Colonic mucosa (tissue), 4 donors: ENCODE results near the gene CWH43. TPM values are rescaled to one million over a fixed set of nuclear protein-coding genes. Genes with fewer than 3 reads are reported as not detected.
A peak's percentile ranks its signal among the peaks of the same experiment; 100 is the strongest.

Experiments
- DNase-seq: peaks from one replicate; pipeline ENCODE4 v3.0.0-alpha.2; 2020
- H3K27ac ChIP-seq: fragments of 200-600 bp; one replicate; pipeline ENCODE4 v1.8.0; 2021
- H3K27me3 ChIP-seq: fragments of 200-600 bp; one replicate; pipeline ENCODE4 v1.8.0; 2021
- H3K36me3 ChIP-seq: fragments of 200-600 bp; one replicate; pipeline ENCODE4 v1.8.0; 2021
- H3K4me1 ChIP-seq: fragments of 200-600 bp; one replicate; pipeline ENCODE4 v1.8.0; 2021; ENCODE audit warnings: mild to moderate bottlenecking
- H3K4me3 ChIP-seq: fragments of 200-600 bp; one replicate; pipeline ENCODE4 v1.8.0; 2021
- H3K9ac ChIP-seq, 2 donors: one replicate each; pipeline ENCODE4 v1.7.0; 2013; ENCODE audit warnings: control low read depth in 2 of 2, low read depth in 2 of 2, low read length in 2 of 2
- H3K9me3 ChIP-seq: fragments of 200-600 bp; one replicate; pipeline ENCODE4 v1.8.0; 2021
- intact Hi-C: fragments of 100-400 bp; cut with DNase I; formaldehyde crosslinking; loops from one replicate; pipeline ENCODE4 v1.14.1; 2022
- total RNA-seq, 2 donors: library from RNA; stranded (reverse); fragmentation: NEBNext Ultra II Directional in 1 of 2; extraction: Animal tissue kit (Norgen Biotek cat#: 25700) in 1 of 2; gene quantifications; one replicate each; pipeline ENCODE4 v1.2.1, GENCODE V29; 2021
- TF ChIP-seq, protein P1 (sequence below): fragments of 200-600 bp; IDR thresholded peaks from one replicate; pipeline ENCODE4 v1.8.0; 2022; ENCODE audit warnings: antibody characterized with exemption, mild to moderate bottlenecking
- donor health status: healthy.
- donor health status: DM: no; HTN: no; CAD: no.
- donor health status: DM: no; HTN: no; CAD: no.

Gene CWH43
- total RNA-seq, 2 donors from 2014 or later = 18.2 to 29.9 TPM

DNA sequence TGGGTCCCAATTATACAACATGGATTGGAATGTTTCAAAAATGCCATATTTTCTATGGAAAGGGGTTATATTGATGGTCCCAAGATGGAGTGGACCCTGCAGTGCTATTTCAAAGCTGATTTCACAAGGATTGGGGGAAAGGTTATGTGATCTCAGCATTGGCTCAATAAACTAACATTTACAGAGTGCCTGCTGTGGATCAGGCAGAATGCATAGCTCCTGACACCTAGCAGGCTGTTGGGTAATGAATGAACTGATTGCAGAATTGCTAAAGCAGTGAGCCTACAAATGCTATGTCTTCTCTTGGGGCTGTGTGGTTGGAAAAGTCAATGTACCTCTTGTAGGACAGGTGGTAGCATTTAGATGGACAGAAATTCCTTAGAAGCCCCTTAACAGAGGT, 16.9 kb downstream of the CWH43 start:
- Histone ChIP-seq H3K4me1 (no peaks in the 10 kb centered on the region), H3K9ac (no peak overlapping the region), H3K27me3 (no peaks in the 10 kb centered on the region), H3K27ac (no peak overlapping the region), H3K36me3 (no peaks in the 10 kb centered on the region), H3K9me3 (no peaks in the 10 kb centered on the region), H3K4me3 (no peak overlapping the region)
- TF ChIP-seq, protein P1, sequence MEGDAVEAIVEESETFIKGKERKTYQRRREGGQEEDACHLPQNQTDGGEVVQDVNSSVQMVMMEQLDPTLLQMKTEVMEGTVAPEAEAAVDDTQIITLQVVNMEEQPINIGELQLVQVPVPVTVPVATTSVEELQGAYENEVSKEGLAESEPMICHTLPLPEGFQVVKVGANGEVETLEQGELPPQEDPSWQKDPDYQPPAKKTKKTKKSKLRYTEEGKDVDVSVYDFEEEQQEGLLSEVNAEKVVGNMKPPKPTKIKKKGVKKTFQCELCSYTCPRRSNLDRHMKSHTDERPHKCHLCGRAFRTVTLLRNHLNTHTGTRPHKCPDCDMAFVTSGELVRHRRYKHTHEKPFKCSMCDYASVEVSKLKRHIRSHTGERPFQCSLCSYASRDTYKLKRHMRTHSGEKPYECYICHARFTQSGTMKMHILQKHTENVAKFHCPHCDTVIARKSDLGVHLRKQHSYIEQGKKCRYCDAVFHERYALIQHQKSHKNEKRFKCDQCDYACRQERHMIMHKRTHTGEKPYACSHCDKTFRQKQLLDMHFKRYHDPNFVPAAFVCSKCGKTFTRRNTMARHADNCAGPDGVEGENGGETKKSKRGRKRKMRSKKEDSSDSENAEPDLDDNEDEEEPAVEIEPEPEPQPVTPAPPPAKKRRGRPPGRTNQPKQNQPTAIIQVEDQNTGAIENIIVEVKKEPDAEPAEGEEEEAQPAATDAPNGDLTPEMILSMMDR = no peak
- intact Hi-C loops = no loop called here
- no peak for DNase-seq

DNA sequence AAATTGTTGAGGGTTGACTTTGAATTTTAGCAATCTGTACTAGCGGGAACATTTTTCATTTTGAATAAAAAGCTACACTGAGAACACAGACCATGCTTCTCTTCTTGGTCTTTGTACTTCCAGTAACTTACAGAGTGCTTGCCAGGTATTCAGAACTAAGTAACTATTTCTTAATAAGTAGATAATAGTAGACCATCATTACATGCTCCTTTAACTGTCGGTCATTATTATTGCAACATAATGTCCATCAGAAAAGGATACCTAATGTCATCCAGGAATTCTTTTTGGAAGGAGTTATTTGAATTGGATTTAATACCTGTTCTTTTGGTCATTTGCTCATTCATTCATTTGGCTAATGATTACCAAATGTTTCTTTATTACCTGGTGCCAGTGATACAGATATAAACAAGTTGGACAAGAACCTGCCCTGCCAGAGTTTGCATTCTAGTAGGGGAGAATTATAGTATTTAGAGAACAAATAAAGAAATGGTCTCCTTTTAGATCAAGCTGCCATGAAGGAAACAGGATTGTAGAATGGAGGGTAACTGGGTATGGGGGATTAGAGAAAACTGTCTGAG, 32.7 kb downstream of the CWH43 start:
- Histone ChIP-seq H3K27me3 (no peaks in the 10 kb centered on the region), H3K9ac (no peak overlapping the region), H3K36me3 (no peaks in the 10 kb centered on the region), H3K4me3 (no peak overlapping the region), H3K27ac (no peak overlapping the region), H3K4me1 (no peaks in the 10 kb centered on the region), H3K9me3 (no peaks in the 10 kb centered on the region)
- TF ChIP-seq, protein P1 = no peak
- intact Hi-C loops = no loop called here
- no peak for DNase-seq

DNA sequence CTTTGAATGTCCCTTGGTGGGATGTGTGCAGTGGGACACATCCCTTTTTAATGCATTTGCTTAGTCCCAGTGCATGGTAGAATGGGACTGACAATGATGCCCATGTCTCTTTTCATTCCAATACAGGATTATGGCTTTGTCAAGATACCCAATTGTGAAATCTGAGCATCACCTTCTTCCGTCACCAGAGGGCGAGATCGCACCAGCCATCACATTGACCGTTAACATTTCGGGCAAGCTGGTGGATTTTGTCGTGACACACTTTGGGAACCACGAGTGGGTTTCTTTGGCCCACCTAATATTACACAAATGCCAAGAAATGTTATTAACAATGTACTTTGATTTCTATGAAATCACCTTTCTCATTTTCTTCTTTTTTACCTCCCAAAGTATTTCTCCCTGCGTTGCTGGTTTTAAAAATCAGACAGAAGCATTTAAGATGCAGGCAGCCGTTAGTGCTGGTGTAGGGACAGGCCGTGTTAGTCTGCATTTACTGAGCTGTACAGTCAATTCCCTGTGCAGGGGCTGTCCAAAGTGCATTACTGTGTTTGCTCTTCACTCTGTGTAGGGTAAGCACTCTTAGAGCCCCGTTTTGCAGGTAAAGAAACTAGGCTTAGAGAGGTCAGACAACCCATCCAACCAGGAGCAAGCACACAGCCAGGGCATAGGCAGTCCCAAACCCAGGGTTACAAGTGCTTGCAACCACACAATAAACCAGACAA, 46.5 kb downstream of the CWH43 start:
- peak; percentile 21 for DNase-seq
- Histone ChIP-seq H3K9me3 (no peaks in the 10 kb centered on the region), H3K27me3 (no peaks in the 10 kb centered on the region), H3K9ac (no peak overlapping the region), H3K4me3 (no peak overlapping the region), H3K36me3 (no peaks in the 10 kb centered on the region), H3K4me1 (no peaks in the 10 kb centered on the region), H3K27ac (no peak overlapping the region)
- TF ChIP-seq, protein P1 = peak; percentile 32
- intact Hi-C loops = no loop called here

DNA sequence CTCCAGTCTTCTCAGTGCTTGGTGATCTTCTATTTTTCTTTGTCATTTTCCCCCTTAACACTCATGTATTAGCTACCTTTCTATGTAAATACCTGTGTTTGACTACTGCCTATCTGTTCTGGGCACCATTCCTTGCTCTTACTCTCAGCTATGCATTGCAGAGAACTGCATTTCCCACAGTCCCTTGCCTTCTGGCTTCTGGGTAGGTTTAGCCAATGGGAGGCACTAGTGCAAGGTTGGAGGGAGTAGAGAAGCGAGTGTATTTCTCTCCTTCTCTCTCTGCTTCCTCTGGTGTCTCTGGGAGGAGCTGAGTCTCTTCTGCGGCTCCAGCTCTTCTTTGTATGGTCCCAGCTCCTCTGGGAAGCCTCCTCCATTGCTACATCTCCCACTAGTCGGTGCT, 50.5 kb downstream of the CWH43 start:
- Histone ChIP-seq H3K27me3 (no peaks in the 10 kb centered on the region), H3K4me1 (no peaks in the 10 kb centered on the region), H3K9me3 (no peaks in the 10 kb centered on the region), H3K9ac (no peak overlapping the region), H3K36me3 (no peaks in the 10 kb centered on the region), H3K4me3 (no peak overlapping the region), H3K27ac (no peak overlapping the region)
- TF ChIP-seq, protein P1 = no peak
- DNase-seq = no peak
- intact Hi-C loops = no loop called here

DNA sequence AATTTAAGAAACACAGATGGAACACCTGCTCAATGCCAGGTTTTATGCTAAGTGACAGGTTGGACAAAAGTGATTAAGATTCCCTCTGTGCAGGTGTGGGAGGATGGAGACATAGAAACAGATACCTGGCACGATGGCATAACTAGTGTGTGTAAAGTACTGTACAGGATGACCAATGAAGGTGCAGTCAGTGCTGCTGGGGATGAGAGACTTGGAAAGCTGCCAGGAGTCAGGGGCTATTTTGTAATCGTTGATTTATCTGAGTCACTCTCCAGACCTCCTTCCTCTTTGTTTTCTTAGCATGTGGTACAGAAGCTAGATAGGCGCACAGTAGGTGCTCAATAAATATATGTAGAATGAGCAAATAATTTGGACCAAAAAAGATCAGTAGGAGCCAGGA, 58.2 kb downstream of the CWH43 start:
- intact Hi-C loops = no loop called here
- TF ChIP-seq, protein P1 = no peak
- Histone ChIP-seq H3K4me1 (no peaks in the 10 kb centered on the region), H3K27ac (no peak overlapping the region), H3K9ac (no peak overlapping the region), H3K36me3 (no peaks in the 10 kb centered on the region), H3K9me3 (no peaks in the 10 kb centered on the region), H3K4me3 (no peak overlapping the region), H3K27me3 (no peaks in the 10 kb centered on the region)
- DNase-seq = no peak
